Measurements from ENCODE around the gene PRODH.

PRODH gene, protein sequence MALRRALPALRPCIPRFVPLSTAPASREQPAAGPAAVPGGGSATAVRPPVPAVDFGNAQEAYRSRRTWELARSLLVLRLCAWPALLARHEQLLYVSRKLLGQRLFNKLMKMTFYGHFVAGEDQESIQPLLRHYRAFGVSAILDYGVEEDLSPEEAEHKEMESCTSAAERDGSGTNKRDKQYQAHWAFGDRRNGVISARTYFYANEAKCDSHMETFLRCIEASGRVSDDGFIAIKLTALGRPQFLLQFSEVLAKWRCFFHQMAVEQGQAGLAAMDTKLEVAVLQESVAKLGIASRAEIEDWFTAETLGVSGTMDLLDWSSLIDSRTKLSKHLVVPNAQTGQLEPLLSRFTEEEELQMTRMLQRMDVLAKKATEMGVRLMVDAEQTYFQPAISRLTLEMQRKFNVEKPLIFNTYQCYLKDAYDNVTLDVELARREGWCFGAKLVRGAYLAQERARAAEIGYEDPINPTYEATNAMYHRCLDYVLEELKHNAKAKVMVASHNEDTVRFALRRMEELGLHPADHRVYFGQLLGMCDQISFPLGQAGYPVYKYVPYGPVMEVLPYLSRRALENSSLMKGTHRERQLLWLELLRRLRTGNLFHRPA

DNA sequence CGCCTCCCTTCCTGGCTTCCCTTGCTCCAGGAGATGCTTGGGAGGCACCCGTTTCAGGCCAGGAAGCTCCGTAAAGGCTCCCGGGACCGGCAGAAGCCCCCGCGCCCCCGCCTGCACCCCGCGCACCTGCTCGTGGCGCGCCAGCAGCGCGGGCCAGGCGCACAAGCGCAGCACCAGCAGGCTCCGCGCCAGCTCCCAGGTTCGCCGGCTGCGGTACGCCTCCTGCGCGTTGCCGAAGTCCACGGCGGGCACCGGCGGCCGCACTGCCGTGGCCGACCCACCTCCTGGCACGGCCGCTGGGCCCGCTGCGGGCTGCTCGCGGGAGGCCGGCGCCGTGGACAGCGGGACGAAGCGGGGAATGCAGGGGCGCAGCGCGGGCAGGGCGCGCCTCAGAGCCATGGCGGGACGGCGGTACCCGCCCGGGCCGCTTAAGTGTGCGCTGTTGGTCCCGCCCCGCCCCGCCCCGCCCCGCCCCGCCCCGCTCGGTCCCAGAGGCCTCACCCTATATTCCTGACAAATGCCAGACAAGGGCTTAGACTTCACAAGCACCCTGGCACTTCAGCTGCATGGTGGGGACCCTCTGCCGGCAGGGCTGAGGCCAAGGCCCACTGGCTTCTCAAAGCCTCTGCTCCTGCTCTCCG is at the start of gene PRODH:
Gene PRODH, minus strand, starts transcription at position 405 of the 641 bp plus-strand sequence. Its CDS starts 6 bp downstream, at position 399.
- TF ChIP-seq, protein P1, sequence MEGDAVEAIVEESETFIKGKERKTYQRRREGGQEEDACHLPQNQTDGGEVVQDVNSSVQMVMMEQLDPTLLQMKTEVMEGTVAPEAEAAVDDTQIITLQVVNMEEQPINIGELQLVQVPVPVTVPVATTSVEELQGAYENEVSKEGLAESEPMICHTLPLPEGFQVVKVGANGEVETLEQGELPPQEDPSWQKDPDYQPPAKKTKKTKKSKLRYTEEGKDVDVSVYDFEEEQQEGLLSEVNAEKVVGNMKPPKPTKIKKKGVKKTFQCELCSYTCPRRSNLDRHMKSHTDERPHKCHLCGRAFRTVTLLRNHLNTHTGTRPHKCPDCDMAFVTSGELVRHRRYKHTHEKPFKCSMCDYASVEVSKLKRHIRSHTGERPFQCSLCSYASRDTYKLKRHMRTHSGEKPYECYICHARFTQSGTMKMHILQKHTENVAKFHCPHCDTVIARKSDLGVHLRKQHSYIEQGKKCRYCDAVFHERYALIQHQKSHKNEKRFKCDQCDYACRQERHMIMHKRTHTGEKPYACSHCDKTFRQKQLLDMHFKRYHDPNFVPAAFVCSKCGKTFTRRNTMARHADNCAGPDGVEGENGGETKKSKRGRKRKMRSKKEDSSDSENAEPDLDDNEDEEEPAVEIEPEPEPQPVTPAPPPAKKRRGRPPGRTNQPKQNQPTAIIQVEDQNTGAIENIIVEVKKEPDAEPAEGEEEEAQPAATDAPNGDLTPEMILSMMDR (conservative IDR thresholded peaks at IDR 0.05; ENCODE audit: low read depth, low read length) = no peak
- DNase-seq (ENCODE audit: low read depth) = no peak
- no peak within 1 kb of the TSS for H3K4me3 ChIP-seq (ENCODE audit: low read depth, low read length)

DNA sequence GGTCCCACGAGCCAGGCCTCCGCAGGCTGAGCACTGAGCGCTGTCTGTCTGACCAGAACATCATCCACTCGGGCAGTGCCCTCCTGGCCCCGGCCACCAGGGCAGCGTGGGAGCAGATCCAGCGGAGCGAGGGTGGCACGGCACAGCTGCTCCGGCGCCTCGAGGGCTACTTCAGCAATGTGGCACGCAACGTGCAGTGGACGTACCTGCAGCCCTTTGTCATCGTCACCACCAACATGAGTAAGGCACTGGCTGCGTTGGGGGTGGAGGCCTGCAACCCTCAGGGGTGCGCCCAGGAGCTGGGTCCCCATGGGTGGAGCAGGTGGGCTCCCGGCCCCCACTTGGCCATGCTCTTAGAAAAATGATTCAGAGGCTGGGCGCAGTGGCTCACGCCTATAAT is 49.7 kb upstream of the PRODH start:
- no peak for DNase-seq (ENCODE audit: low read depth)
- H3K4me3 ChIP-seq (ENCODE audit: low read depth, low read length) = no peak overlapping the region
- TF ChIP-seq, protein P1 (conservative IDR thresholded peaks at IDR 0.05; ENCODE audit: low read depth, low read length) = no peak

DNA sequence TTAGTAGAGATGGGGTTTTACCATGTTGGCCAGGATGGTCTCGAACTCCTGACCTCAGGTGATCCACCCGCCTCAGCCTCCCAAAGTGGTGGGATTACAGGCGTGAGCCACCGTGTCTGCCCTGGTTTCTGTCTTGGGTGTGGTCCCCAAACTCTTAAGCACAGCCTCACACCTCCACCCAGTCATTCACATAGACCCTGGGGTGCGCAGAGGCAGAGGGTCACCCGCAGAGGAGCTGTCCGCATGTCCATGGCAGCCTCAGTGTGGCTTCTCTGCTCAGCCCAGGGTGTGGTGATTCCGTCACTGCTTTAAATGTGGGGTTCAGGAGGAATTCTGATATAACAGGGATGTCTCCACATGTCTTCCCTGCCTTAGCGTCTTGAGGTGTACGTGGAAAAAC is 48.5 kb upstream of the PRODH start:
- no peak overlapping the region for H3K4me3 ChIP-seq (ENCODE audit: low read depth, low read length)
- no peak for DNase-seq (ENCODE audit: low read depth)
- TF ChIP-seq, protein P1 (conservative IDR thresholded peaks at IDR 0.05; ENCODE audit: low read depth, low read length) = no peak

DNA sequence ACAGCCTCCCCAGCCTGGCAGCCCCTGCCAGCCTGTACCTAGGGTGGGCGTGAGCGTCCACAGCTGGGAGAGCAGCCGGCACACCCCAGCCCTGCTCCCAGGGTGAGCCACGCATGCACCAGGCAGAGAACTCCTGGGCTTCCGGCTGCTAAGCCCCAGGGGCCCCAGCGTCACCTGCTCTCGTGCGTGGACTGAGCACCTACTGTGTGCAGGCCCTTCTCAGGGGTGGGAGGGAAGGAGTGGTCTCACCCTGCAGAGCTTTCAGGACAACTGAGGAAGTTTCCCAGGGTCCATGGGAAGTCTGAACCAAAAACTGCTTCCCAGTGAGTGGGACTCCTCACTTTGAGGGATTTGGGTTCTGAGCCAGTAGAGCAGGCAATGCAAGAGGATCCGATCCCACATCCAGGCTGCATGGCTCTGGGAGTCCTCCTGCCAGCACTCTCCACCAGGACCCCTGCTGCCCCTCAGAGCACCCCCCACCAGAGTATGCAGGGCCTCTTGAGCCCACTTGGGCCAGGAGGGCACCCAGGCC is 47.1 kb upstream of the PRODH start:
- no peak for DNase-seq (ENCODE audit: low read depth)
- TF ChIP-seq, protein P1 (conservative IDR thresholded peaks at IDR 0.05; ENCODE audit: low read depth, low read length) = no peak

DNA sequence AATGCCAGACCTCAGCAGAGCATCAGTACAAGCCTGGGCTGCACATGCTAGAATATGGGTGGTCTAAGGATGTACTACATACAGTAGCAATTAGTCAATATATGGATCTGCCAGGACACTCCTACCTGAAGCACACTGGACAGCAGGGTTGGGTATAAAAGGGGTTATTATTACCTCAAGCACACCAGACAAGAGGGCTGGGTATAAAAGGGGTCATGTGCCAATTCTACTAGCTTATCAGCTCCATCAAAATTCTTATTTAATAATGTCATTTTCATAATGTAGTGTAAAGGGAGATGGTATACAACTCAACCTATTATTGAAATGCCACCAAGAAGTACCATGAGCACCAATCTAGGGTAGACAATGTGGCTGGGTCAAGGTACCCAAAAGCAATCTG is 44.7 kb upstream of the PRODH start:
- H3K4me3 ChIP-seq (ENCODE audit: low read depth, low read length) = no peak overlapping the region
- TF ChIP-seq, protein P1 (conservative IDR thresholded peaks at IDR 0.05; ENCODE audit: low read depth, low read length) = no peak
- no peak for DNase-seq (ENCODE audit: low read depth)

More for the DNA sequence above, 47.1 kb upstream of the PRODH start:
- no peak overlapping the region for H3K4me3 ChIP-seq (ENCODE audit: low read depth, low read length)

DNA sequence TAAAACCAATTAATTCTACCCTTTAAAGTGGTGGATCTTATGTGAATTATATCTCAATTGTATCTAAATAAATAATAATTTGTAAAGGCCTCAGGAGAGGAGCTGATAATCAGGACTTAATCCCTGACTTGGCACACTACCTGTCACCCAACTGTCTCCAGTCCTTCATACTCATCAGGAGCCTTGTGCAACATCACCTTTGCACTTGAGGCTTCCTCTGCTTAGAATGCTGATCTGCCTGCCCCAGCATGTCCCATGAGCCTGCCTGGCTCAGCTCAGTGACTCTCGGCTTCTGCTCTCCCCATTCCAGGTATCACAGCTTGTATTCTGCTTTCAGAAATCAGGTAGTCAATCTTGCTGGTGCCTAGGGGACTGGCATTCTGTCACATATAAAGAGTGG is 43.9 kb upstream of the PRODH start:
- no peak overlapping the region for H3K4me3 ChIP-seq (ENCODE audit: low read depth, low read length)
- TF ChIP-seq, protein P1 (conservative IDR thresholded peaks at IDR 0.05; ENCODE audit: low read depth, low read length) = no peak
- DNase-seq (ENCODE audit: low read depth) = no peak
